ENCODE data around the gene CNRIP1. TPM values are rescaled to one million over a fixed set of nuclear protein-coding genes. Genes with fewer than 3 reads are reported as not detected.
A peak's percentile ranks its signal among the peaks of the same experiment; 100 is the strongest.

Gene CNRIP1
- total RNA-seq, 6 experiments from 2014 or later, result 1.9 to 4.1 (median 2.6) TPM

GRCh38 chr2:68287580-68288441 is 31.9 kb downstream of the CNRIP1 start:
- peak overlapping the region in 1 of 3 donors; percentile 53 for H3K27ac ChIP-seq
- intact Hi-C loops (cut with DNase I), result no loop called here
- TF ChIP-seq, protein P1, sequence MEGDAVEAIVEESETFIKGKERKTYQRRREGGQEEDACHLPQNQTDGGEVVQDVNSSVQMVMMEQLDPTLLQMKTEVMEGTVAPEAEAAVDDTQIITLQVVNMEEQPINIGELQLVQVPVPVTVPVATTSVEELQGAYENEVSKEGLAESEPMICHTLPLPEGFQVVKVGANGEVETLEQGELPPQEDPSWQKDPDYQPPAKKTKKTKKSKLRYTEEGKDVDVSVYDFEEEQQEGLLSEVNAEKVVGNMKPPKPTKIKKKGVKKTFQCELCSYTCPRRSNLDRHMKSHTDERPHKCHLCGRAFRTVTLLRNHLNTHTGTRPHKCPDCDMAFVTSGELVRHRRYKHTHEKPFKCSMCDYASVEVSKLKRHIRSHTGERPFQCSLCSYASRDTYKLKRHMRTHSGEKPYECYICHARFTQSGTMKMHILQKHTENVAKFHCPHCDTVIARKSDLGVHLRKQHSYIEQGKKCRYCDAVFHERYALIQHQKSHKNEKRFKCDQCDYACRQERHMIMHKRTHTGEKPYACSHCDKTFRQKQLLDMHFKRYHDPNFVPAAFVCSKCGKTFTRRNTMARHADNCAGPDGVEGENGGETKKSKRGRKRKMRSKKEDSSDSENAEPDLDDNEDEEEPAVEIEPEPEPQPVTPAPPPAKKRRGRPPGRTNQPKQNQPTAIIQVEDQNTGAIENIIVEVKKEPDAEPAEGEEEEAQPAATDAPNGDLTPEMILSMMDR (IDR thresholded peaks at IDR 0.05), result no peak
- no peak for TF ChIP-seq POLR2A (IDR thresholded peaks at IDR 0.05)

DNA sequence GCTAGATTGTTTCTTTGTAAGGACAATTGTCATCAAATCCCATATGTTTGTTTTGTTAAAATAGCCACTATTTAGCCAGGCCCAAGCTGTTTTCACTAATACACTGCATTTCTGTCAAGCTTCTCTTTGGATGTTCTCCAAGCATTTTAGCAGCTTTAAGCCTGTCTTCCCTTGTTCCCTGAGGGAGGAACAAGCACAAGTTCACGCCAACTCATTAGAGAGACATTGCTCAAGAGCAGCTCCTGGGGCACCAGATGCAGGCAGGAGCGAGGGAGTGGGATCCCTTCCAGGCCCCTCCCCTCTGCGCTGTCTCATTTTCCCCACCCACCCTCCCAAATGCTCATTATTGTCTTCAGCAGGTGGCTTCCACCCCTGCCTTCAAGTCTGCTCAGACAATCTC is 34.9 kb downstream of the CNRIP1 start:
- ATAC-seq (peak in 3 of 4 donors; percentile 13 to 24 (median 17)), DNase-seq (no peak)
- Histone ChIP-seq H3K4me1 (peaks cover 0 to 10% (median 1%) of the 10 kb centered on the region in 4 donors), H3K27me3 (no peaks in the 10 kb centered on the region), H3K27ac (no peak overlapping the region), H3K36me3 (no peaks in the 10 kb centered on the region), H3K9me3 (no peaks in the 10 kb centered on the region), H3K4me3 (no peak overlapping the region)
- intact Hi-C loops (cut with DNase I), result loop anchor here in 1 of 2 donors (5.0 kb wide), 1 partner anchor 163 kb away; no protein-coding TSS in a partner anchor
- TF ChIP-seq, protein P1 (IDR thresholded peaks at IDR 0.05), result no peak
- TF ChIP-seq POLR2A (IDR thresholded peaks at IDR 0.05), result no peak
- 57% methylated on average over 1 of the region's 3 CpGs for WGBS (ENCODE audit: insufficient coverage, low coverage, low lambda C conversion rate, missing lambda C conversion rate)

More at GRCh38 chr2:68287580-68288441, 31.9 kb downstream of the CNRIP1 start:
- no peaks in the 10 kb centered on the region for H3K9me3 ChIP-seq
- ATAC-seq (peak; percentile 53 to 79 (median 60)), DNase-seq (peak in 1 of 3 donors; percentile 61)
- no peaks in the 10 kb centered on the region for H3K4me1 ChIP-seq
- no peak overlapping the region for H3K4me3 ChIP-seq
- no peaks in the 10 kb centered on the region for H3K36me3 ChIP-seq
- H3K27me3 ChIP-seq, result no peaks in the 10 kb centered on the region
- WGBS (ENCODE audit: insufficient coverage, low coverage, low lambda C conversion rate, missing lambda C conversion rate), result 31% methylated on average over 10 of the region's 10 CpGs

DNA sequence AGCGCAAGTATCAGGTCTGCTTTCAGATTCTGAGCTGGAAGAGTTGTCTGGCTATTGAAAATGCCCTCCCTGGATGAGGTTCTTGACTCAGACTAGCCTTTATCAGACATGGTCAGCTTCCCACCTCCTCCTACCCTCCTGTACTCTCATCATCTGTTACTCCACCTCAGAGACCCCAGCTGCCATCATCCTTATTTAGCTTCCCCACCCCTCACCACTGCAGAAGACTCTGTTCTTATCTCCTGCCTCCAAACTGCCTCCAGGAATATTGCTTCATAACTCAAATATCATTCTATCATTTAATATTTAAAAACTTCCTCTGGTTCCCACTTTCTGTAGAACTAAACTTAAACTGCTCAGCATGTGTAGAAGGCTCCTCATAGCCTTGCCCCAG is 36.3 kb downstream of the CNRIP1 start:
- Histone ChIP-seq H3K4me3 (no peak overlapping the region), H3K4me1 (peaks cover 0 to 18% (median 5%) of the 10 kb centered on the region in 4 donors), H3K27me3 (no peaks in the 10 kb centered on the region), H3K9me3 (no peaks in the 10 kb centered on the region), H3K36me3 (no peaks in the 10 kb centered on the region), H3K27ac (no peak overlapping the region)
- 100% methylated on average over 1 of the region's 1 CpG for WGBS (ENCODE audit: insufficient coverage, low coverage, low lambda C conversion rate, missing lambda C conversion rate)
- ATAC-seq, result no peak
- TF ChIP-seq, protein P1 (IDR thresholded peaks at IDR 0.05), result no peak
- DNase-seq, result no peak
- intact Hi-C loops (cut with DNase I), result loop anchor here in 1 of 2 donors (5.0 kb wide), 1 partner anchor 161 kb away; no protein-coding TSS in a partner anchor

DNA sequence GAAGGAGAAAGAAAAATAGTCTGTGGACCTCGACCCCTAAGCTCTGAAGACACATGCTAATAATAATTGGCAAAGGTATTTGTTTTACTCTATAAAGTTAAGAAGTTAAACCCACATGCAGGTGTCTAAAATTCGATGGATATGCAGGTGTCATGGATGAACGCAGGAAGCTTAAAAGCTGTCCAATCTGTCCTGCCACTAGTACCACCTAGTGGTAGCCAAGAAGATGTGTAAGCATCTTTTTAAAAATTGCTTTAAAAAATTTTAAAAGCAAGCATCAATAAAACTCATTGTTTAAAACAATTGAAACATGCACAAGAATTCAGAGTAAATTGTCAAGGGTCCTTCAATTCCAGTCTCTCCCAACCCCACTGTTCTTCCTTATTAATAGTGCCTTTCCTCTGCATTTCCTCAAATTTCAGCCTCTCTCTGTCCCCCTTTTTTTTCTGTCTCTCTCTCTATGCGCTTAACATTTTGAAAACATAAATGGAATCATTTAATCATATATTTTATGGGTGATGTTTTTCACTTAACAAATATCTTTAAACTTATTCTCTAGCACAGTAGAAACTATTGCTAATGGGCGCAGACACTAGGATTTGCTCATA is 36.8 kb downstream of the CNRIP1 start:
- peaks cover 0 to 18% (median 5%) of the 10 kb centered on the region in 4 donors for H3K4me1 ChIP-seq
- WGBS (ENCODE audit: insufficient coverage, low coverage, low lambda C conversion rate, missing lambda C conversion rate), result 34% methylated on average over 5 of the region's 5 CpGs
- H3K27ac ChIP-seq, result no peak overlapping the region
- no peaks in the 10 kb centered on the region for H3K27me3 ChIP-seq
- no peak for DNase-seq
- intact Hi-C loops (cut with DNase I), result loop anchor here in 1 of 2 donors (5.0 kb wide), 1 partner anchor 161 kb away; no protein-coding TSS in a partner anchor
- H3K4me3 ChIP-seq, result no peak overlapping the region
- H3K9me3 ChIP-seq, result no peaks in the 10 kb centered on the region
- peak; percentile 52 to 77 (median 74) for ATAC-seq
- H3K36me3 ChIP-seq, result no peaks in the 10 kb centered on the region
- TF ChIP-seq POLR2A (IDR thresholded peaks at IDR 0.05), result no peak
- TF ChIP-seq, protein P1 (IDR thresholded peaks at IDR 0.05), result peak; percentile 72 to 78 (median 76)

All from right lobe of liver (tissue), 6 donors.